ENCODE data around the gene NPC1.

Gene NPC1

DNA sequence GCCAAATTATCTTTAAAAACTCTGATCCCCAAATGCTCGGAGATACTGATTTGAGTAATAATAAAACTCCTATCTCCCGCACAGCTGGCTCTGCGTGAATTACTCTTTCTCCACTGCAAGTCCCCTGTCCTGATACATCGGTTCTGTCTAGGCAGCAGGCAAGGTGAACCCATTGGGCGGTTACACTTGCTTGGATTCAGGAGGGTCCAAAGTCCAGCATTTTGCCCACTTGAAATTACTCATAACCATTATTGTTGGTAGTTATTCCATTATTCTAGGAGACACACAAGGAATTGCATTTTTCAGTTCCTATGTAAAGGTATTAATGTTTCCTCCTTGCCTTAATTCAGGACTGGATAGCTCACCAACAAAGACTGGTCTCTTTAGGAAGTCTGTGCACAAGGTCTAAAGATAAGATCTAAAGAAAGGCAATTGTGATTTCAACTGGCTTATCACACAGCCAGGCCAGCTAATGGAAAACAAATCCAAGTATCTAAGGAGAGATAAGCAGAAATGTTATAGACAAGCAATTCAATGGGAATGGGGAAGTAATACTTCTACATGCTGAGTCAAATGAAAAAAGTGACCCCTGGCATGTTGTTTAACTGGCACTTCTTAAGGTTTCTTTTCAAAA lies 23.2 kb upstream of the NPC1 start:
- no peak for DNase-seq (ENCODE audit: low read depth)
- no peak overlapping the region for H3K4me3 ChIP-seq (ENCODE audit: low read length)
- TF ChIP-seq, protein P1, sequence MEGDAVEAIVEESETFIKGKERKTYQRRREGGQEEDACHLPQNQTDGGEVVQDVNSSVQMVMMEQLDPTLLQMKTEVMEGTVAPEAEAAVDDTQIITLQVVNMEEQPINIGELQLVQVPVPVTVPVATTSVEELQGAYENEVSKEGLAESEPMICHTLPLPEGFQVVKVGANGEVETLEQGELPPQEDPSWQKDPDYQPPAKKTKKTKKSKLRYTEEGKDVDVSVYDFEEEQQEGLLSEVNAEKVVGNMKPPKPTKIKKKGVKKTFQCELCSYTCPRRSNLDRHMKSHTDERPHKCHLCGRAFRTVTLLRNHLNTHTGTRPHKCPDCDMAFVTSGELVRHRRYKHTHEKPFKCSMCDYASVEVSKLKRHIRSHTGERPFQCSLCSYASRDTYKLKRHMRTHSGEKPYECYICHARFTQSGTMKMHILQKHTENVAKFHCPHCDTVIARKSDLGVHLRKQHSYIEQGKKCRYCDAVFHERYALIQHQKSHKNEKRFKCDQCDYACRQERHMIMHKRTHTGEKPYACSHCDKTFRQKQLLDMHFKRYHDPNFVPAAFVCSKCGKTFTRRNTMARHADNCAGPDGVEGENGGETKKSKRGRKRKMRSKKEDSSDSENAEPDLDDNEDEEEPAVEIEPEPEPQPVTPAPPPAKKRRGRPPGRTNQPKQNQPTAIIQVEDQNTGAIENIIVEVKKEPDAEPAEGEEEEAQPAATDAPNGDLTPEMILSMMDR (conservative IDR thresholded peaks at IDR 0.05; ENCODE audit: low read length) = no peak

GRCh38 chr18:23608211-23608610 lies 21.9 kb upstream of the NPC1 start:
- H3K4me3 ChIP-seq (ENCODE audit: low read length) = no peak overlapping the region
- TF ChIP-seq, protein P1 (conservative IDR thresholded peaks at IDR 0.05; ENCODE audit: low read length) = no peak
- no peak for DNase-seq (ENCODE audit: low read depth)

- TF ChIP-seq, protein P1 (conservative IDR thresholded peaks at IDR 0.05; ENCODE audit: low read length) = no peak
- H3K4me3 ChIP-seq (ENCODE audit: low read length) = no peak overlapping the region
- DNase-seq (ENCODE audit: low read depth) = no peak
Measured at GRCh38 chr18:23605941-23606340, 19.6 kb upstream of the NPC1 start.

DNA sequence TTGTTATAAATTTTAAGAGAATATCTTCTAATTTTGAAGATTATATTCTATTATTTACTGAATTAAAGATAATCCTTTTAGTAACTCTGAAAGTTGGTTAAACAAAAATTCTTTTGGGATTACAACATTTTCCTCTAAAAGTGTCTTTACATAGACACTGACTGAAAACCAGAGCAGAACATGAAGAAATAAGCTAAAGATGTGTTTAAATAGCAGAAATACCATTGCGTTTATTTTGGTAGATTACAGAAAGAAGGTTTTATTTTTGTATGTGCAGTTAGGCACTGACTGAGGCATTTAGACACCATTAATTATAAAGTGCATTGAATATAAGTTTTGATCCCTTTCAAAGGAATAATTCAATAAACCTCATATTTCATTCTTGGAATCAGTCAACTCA lies 13.5 kb upstream of the NPC1 start:
- no peak for DNase-seq (ENCODE audit: low read depth)
- H3K4me3 ChIP-seq (ENCODE audit: low read length) = no peak overlapping the region
- TF ChIP-seq, protein P1 (conservative IDR thresholded peaks at IDR 0.05; ENCODE audit: low read length) = no peak

DNA sequence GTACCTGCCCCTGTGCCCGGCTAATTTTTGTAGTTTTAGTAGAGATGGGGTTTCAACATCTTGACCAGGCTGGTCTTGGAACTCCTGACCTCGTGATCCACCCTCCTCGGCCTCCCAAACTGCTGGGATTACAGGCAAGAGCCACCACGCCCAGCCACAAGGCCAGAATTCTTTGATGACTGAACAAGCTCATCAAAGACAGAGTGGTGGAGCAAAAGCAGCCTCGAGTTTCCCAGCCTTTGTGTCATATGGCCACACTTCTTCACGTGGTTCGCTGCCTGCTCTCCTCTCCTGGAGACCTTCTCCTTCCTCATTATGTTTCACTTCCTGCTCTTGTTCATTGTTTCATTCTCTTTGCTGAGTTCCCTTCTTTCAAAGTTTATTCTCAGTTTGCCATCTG lies 9.9 kb upstream of the NPC1 start:
- no peak for DNase-seq (ENCODE audit: low read depth)
- no peak overlapping the region for H3K4me3 ChIP-seq (ENCODE audit: low read length)
- TF ChIP-seq, protein P1 (conservative IDR thresholded peaks at IDR 0.05; ENCODE audit: low read length) = no peak

GRCh38 chr18:23595591-23595990 lies 9.3 kb upstream of the NPC1 start:
- DNase-seq (ENCODE audit: low read depth) = no peak
- no peak overlapping the region for H3K4me3 ChIP-seq (ENCODE audit: low read length)
- TF ChIP-seq, protein P1 (conservative IDR thresholded peaks at IDR 0.05; ENCODE audit: low read length) = no peak

DNA sequence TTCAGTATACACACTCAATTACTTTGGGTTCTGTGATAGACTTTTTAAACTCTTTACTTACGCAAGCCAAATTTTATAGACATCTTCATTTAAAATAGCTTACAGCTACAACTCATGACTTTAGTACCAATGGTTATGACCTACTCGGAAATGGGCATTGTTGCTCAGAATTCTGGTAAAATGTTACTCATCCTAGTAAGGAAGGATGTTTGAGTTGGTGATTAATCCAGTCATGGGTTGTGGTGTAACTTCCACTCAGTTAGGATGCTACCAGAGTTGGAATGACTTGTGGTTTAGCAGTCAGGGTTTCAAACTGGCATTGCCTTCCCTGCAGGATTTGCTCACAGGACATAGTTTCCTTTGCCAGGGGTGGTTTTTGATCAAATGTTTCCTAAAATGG lies 7.4 kb upstream of the NPC1 start:
- TF ChIP-seq, protein P1 (conservative IDR thresholded peaks at IDR 0.05; ENCODE audit: low read length) = no peak
- DNase-seq (ENCODE audit: low read depth) = peak; percentile 92

More for the DNA sequence above, 7.4 kb upstream of the NPC1 start:
- no peak overlapping the region for H3K4me3 ChIP-seq (ENCODE audit: low read length)
